Activated CD4-positive, CD25-positive, alpha-beta regulatory T cell treated with anti-CD3 and anti-CD28 coated beads, Interleukin-2, amount 50 U/mL, for 16 hours (primary cell): ENCODE data around the gene MAD1L1.
"Not testable (repeated sequence)": the region's sequence is repeated elsewhere in the genome, so short reads cannot be mapped to it uniquely, and the experiment has no call there.

Experiments
- DNase-seq: peaks from one replicate; pipeline ENCODE4 v3.0.0-alpha.2; 2020; ENCODE audit warnings: low read depth, low spot score

The MAD1L1 gene

DNA sequence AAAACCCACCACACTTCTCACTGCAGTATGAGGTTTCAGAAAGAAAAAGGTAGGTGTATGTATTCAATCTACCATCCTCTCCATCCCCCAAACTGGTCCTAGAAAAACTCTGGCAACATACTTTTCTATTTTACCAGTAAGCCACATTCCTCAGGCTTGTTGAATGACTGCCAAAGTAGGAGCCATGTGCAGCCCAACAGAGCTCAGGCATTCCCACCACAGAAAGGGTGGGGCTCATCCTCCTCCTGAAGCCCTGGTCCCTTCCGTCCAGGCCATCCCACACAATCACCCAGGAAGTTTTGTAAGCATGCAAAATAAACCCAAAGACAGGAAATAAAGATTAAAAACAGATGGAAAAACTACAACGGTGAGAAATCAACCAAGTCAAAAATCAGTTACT is 57.2 kb downstream of the MAD1L1 start:
- DNase-seq: no peak

DNA sequence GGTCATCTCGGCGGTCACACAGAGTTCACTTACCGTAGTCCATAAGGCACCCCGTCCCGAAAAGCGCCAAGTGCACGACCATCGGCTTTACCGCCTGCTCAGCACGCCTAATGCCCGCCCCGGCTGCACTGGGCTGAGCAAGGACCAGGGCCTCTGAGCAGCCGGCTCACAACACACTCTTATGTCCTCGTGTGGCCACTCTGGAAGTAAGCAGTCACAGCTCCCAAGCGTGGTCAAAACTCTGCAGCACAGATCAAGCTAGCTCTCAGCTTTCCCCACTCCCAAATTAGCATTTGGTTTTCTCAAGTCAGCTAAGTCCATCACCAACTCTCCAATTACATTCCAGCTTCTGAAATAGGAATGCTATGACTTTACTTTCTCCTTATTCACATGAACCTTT is 57.7 kb downstream of the MAD1L1 start:
- no peak for DNase-seq

DNA sequence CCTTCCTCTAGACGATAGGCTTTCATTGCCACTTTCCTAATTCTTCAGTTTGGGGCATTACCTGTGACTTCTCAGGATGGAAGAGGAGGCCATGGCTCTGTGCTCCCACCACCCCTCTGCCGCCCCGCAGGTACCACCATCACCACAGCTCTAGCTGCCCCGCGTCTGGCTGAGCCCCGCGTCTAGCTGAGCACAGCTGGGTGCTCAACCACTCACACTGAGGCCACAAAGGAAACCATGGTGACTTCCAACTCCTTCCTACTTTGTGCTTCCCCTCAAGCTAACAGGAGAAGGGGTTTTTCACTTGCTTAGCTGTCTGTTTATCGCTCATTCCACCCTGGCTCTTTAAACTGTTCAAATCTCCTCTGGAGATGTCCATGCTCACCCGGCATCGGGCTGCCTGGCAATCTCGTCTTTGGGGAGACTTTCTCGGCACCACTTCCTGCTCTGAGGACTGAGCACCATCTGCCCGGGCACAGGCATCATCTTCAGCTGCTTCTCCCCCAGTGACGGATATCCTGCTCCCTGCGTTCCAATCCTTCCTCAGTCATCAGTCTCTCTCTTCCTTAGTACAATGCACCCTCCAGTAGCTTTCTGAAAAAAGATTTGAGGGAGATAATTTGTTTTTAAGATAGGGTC is 59.4 kb downstream of the MAD1L1 start:
- DNase-seq: no peak

DNA sequence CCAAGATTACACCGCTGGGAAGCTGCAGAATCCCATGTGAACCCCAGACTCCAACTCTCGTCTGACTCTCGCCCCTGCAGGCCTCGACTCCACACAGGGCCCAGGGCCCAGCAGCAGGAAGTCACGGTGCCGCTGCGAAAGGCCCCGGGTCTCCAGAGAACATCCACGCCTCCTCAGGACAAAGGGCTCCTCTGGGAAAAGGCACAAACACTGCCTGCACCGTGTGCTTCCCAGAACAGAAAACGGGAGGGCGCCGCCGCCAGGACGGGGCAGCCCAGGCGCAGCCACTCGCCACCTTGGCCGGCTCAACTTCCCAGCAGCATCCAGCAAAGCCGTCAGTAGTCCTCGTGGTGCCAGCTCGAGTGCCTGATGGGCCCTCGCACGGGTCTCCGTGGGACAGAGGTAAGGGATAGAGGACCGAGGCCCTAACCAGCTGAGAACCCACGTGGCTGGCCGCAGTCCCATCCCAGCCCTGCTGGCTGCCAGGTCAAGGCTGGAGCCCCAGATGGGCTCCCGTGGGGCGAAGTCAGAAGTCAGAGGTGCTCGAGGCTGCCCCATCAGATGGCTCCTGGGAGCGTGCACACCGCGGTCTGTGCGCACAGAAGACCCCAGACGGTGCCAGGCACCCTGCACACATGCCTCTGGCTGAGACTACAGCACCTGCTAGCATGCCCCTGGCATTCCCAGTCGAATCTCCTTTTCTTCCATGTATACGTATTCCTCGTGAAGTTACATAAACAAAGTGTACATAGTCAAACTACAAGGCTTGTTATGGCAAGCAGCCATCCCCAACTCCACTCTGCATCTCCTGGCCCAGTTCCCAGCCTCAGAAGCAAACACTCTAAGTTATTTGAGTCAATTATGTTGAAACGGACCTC is 60.2 kb downstream of the MAD1L1 start:
- DNase-seq: no peak

DNA sequence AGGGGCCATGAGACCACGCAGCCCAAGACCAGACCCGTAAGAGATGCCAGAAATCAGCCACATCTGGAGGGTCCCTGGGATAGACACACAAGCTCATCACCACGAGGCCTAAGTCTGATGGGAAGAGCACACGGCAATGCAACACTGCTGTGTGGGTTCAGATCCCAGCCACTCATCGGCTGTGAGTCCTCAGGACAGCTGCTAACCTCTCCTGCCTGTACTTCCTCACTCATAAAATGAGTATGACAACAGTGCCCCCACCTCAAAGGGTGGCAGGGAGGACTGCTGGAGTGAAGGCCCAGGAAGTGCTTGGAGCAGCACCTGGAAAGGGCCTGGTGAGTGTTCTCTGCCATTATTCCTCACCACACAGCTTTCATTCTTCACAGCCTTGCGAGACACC is 60.9 kb downstream of the MAD1L1 start:
- DNase-seq: no peak

DNA sequence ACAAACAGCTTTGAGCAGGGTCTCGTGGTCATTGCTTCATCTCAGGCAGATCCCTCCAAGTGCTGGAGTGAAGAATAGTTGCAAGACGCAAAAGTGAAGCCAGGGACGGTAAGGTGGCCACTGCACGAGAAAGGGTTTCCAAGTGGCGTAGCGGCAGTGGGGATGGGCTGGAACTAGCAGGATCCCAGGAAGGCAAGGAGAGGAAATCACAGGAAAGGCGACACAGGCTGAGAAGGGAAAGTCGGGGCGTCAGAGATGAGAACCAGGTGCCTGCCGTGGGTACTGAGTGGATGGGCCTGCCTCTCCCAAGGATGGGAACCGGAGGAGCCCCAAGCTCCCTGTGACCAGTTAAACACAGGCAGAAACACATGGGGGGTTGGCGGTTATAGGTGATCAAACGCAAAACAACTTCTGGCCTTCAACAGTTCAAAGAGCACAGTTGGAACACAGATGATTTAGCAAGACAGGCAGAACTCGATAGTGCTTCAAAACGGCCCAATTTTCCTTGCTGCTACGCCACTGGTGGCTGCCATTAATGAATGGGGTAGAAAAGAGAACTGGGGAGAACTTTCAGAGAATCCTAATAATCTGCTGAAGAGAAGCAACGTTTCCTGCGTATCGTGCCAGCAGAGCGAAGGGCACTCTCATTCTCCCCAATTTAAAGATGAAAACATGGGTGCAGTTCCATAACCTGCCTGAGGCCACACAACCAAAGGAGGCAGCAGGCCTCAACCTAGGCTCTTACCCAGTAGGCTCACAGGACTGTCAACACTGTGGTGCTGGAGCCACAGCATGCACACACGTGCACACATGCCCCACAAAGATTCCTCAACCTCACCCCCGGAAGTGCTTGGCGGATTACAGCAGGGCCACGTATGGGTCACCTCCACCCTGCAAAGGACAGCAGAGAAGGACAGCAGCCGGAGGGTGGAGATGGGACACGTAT is 61.9 kb downstream of the MAD1L1 start:
- no peak for DNase-seq

DNA sequence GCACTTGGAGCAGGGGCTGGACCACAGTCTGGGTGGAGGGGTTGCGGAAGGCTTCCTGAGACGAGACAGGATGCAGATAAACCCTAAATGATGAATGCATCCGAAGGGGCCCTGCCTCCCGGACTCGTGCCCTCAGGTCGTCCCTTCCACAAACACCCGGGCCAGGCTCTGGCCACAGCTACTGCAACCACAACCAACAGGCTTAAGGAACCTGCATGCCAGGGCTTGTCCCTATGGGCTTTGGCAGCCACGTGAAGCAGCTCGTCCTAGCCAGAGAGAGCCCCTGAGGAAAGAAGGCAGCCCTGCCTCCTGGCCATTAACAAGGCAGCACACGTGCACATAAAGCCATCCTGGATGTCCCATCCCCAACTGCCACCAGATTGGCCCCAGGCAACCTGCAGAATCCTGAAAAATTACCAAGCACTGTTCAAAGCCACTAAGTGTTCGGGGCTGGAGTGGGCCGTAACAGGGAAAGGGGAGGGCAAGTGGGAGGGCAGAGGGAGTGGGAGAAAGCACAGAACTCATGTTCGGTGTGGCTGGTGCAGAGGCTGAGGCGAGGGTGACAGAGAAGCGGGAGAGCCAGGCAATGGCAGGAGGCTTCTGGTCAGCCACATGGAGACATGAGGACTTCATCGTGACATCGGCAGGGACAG is 62.7 kb downstream of the MAD1L1 start:
- no peak for DNase-seq

DNA sequence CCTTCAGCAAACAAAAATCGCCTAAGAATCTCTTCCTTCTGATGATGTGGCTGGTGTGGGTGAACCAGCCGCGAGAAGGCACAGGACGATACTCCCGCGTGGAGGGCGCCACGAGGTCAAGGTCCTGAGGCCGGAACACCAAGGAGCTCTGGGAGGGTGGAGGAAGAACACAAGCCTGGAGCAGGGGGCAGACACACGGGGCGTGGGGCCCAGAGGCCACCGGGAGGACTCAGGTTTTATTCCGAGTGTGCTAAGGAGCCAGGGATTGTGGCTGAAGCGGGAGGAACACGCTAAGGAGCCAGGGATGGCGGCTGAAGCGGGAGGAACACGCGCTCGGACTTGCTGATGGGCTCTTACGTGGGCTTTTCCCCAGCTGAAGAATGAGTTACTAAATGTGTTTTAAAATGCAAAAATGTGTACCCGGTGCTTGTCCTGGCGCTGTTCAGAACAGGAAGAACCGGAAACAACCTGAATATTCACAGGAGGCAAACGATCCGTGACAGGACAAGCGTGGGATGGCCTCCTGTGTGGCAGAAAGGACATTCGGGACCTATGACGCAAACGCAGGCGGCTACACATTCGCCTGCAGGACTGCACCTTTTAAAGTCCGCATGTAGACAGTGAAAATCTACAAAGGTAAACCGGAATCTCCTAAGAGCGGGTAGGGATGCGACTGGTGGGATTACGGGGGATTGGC is 64.0 kb downstream of the MAD1L1 start:
- no peak for DNase-seq

DNA sequence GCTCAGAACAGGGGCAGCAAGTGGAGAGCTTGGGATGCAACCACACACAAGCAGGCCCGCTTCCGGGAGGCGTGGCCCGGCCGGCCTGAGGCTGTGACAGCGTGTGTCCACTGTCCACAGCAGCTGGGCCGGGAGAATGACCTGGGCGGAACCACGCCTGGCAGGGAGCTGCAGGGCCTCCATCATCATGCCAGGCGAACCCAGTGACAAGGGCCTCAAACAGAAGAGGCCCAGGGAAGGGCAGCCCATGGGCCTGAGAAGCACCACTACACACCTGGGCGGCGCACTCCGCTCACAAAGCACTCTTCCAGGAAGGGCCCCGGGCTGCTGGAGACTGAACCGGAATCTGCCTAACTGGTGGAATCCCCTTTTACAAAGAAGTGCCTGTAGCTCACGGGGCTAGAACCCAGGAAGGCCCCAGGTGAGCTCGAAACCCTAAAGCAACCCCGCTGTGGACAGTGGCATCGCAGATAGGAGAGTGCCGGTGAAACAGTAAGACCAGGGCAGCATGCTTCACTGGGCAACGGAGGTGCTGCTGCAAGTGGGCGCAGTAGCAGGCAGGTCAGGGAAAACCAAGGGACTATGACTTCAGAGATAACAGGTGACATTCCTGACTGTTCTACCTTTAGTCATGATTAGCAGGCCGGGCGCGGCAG is 66.0 kb downstream of the MAD1L1 start:
- no peak for DNase-seq

DNA sequence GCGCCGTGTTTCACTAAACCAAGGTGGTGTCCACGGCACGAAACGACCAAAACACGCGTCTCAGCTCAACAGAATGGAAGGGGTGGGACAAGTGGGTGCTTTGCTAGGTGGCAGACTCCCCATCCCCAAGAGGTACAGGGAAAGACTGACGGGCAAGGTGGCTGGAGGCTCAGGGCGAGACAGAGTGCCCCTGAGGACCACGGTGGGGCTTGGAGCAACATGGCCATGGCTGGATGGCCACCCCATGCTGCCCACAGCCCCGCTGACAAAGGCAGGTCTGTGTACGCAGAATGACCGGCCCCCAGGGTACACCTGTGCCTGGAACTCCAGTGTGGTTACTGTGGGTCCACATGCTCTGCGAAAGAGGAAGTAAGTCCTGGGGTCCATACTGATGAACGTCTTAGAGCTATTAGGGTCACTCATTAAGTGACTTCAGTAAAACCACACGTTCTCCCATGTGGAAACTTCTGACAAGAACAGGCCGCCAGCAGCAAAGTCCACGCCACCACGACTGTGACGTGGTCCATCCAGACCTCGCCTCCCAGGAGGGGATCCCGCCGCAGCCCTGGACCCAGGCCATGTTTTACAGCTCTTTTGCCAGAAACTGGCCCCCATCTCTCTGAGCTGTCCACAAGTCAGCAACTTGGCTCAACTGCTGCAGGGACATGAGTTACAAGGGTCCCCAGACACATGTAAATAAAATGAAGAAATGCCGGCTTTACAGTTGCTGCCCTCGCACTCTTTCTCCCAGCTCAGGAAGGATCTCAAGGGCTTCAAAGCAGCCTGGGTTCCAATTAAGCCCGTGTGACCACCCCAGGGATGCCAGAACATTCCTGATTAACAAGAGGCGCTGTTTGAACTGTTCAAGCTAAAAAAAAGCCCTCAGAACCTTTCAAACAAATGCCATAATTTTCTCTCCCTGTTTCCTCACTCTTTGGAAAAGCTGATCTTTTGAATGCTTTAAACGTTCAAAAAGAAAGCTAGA is 66.8 kb downstream of the MAD1L1 start:
- DNase-seq: no peak

DNA sequence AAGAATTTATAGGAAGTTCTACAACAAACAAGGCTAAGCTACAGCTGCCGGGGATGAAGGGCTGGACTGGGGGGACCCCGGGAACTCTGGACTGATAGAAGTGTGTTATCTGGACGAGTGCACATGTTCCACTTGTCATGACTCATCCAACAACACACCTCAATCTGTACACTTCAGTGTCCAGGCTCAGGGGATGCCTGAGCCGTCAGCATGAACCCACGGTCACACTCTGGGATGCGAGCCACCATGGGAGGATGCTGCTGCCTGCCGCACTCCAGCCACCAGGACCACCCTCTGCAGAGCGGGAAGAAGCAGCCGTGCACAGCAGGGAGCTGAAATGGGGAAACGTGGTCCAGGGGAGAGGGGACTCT is 67.5 kb downstream of the MAD1L1 start:
- DNase-seq: no peak

DNA sequence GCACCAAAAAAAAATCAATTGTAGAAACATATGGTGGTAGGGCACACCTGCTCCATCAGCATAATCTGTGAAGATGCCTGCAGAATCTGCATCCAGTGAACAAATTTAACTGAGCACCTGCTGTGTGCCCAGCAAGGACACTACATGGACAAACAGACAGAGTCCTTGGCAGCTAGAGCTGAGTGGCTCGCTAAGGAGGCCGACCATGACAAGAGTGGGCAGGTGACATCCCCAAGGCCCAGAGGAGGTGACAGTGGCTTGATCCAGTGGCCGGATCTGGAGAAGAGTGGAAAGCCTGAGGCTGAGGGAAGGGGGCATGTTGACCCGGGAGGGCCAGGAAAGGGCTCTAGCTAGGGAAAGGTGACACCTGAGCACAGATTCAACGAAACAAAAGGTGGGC is 68.1 kb downstream of the MAD1L1 start:
- DNase-seq: no peak

DNA sequence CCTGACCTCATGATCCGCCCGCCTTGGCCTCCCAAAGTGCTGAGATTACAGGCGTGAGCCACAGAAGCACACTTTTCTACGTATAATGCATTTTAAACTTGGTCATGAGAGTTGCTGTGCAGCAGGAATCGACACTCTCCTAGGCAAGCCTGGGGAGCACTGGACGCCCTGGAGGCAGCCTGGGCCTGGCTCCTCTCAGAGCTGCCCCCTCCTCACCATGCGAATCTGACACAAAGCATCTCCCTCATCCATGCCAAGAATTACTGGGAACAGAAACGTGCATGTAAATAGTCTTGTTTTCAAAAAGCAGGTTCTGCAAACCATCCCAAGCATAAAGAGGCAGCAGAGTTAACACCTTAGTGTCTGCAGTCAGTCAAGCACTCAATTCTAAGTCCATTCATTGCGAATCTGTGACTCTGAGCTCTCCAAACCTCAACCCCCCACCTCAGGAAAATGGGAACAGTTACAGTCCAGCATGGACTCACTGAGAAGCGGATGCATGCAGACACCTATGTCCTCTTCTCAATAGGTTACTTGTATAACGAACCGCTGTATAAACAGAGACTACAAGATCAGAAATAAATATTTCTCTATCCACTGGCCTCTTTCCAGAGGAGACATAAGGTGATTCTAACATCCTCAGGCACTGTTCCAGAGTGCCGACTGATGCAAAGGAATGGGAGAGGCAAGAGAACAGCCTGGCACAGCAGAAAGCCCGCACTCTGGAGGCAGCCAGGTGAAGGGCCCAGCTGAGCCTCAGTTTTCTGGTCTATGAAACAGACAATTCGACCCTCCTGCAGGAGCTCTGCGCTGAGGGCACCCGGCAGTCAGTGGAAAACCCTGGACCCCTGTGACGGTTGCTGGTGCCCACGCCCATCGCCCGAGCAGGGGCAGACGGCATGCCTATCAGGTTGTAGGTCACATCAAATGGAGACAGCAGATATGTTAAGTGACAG is 68.9 kb downstream of the MAD1L1 start:
- no peak for DNase-seq

DNA sequence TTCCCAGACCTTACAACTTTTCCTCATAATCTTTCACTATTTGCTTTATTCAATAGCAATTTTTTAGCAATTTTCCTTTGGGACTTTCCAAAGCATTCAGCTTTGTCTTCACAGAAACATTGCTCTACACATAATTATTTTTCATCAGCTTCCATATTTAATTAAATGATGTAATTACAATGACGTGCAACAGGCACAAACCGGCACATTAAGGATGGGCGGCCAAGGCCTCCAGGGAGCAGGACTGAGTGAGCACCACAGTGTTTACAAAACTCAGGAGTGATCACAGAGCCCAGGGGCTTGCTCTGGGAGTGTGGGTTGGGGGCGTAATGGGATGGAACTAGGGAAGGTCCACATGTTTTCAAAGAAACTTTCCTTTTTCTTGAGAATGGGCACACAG is 69.8 kb downstream of the MAD1L1 start:
- no peak for DNase-seq

DNA sequence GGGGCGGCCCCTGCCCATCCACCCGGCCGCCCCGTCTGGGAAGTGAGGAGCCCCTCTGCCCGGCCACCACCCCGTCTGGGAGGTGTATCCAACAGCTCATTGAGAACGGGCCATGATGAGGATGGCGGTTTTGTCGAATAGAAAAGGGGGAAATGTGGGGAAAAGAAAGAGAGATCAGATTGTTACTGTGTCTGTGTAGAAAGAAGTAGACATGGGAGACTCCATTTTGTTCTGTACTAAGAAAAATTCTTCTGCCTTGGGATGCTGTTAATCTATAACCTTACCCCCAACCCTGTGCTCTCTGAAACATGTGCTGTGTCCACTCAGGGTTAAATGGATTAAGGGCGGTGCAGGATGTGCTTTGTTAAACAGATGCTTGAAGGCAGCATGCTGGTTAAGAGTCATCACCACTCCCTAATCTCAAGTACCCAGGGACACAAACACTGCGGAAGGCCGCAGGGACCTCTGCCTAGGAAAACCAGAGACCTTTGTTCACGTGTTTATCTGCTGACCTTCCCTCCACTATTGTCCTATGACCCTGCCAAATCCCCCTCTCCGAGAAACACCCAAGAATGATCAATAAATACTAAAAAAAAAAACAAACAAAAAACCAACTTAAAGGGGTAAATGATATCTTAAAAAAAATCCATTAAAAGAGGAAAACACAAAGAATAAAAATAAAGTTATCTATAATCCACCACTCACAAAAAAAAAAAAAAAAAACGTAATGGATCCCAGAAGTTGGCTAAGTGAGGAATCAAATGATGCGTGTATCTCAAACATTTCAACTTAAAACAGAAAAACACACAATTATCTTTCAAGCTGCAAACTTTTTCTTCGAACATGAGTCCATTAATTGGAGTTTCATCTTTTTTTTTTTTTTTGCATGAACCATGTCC is 70.5 kb downstream of the MAD1L1 start:
- DNase-seq: not testable (repeated sequence)

DNA sequence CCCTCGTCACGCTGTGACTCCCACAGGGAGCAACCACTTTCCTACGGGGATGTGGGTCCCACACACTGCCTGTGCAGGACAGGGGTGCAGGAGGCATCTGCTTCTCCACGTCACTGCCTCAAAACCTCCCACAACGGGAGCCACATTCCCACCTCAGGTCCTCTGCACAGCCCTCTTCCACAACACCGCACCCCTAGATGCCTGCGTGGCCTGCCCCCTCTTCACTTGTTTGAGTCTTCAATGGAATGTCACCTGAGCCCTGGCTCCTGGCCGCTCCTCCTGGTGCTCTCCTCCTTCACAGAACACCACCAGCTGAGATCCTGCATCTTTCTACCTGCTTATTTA is 73.6 kb downstream of the MAD1L1 start:
- DNase-seq: no peak
